ENCODE measurements around the gene IQCM.

Gene IQCM

GRCh38 chr4:149322203-149322602, 493.4 kb downstream of the IQCM start:
- DNase-seq (ENCODE audit: extremely low read depth in 1 of 2, low read depth in 1 of 2): no peak

GRCh38 chr4:149321438-149321837, 494.2 kb downstream of the IQCM start:
- no peak for DNase-seq (ENCODE audit: extremely low read depth in 1 of 2, low read depth in 1 of 2)

GRCh38 chr4:149311076-149311475, 504.6 kb downstream of the IQCM start:
- no peak for DNase-seq (ENCODE audit: extremely low read depth in 1 of 2, low read depth in 1 of 2)

GRCh38 chr4:149306537-149306936, 509.1 kb downstream of the IQCM start:
- no peak for DNase-seq (ENCODE audit: extremely low read depth in 1 of 2, low read depth in 1 of 2)

Measured in stimulated activated CD8-positive, alpha-beta memory T cell treated with anti-CD3 and anti-CD28 coated beads, Interleukin-7, amount 100 ng/mL, for 48 hours (primary cell).